Activated CD4-positive, alpha-beta memory T cell treated with anti-CD3 and anti-CD28 coated beads, Interleukin-2, amount 10 ng/mL, durations not matched to agents 7 days and 5 days (primary cell): ENCODE measurements around the gene LY86. TPM values are rescaled to one million over a fixed set of nuclear protein-coding genes. Genes with fewer than 3 reads are reported as not detected.
"Not testable (repeated sequence)": the region's sequence is repeated elsewhere in the genome, so short reads cannot be mapped to it uniquely, and the experiment has no call there.

Experiments
- CTCF ChIA-PET: fragments of 350-600 bp; sonication (Branson Sonifier 250); formaldehyde crosslinking; loops from one replicate; lab custom pipeline; 2021; ENCODE audit warnings: antibody characterized with exemption, inconsistent platforms; lab: Charles Lee
- POLR2A ChIA-PET: fragments of 350-600 bp; sonication (Branson Sonifier 250); formaldehyde crosslinking; loops from one replicate; lab custom pipeline; 2021; ENCODE audit warnings: antibody characterized with exemption; lab: Charles Lee
- DNase-seq: peaks from one replicate; pipeline ENCODE4 v3.0.0-alpha.2; 2020
- H3K27ac Mint-ChIP-seq: one replicate; pipeline ENCODE4 v1.8.0; 2021; ENCODE audit warnings: mild to moderate bottlenecking, mixed read lengths
- H3K27me3 Mint-ChIP-seq: one replicate; pipeline ENCODE4 v1.8.0; 2021; ENCODE audit warnings: mixed read lengths
- H3K36me3 Mint-ChIP-seq: one replicate; pipeline ENCODE4 v1.8.0; 2021; ENCODE audit warnings: low read depth, mixed read lengths
- H3K4me1 Mint-ChIP-seq: one replicate; pipeline ENCODE4 v1.8.0; 2021; ENCODE audit warnings: mixed read lengths
- H3K4me3 Mint-ChIP-seq: one replicate; pipeline ENCODE4 v1.8.0; 2021; ENCODE audit warnings: mild to moderate bottlenecking, mixed read lengths
- H3K9me3 Mint-ChIP-seq: one replicate; pipeline ENCODE4 v1.8.0; 2021; ENCODE audit warnings: mixed read lengths
- total RNA-seq, 2 experiments: library from RNA; stranded (reverse); gene quantifications; one replicate each; pipeline ENCODE4 v1.2.3, GENCODE V29; 2021

LY86 gene
- total RNA-seq, 2 experiments from 2014 or later = 1.7 to 2.2 TPM

GRCh38 chr6:6605873-6606272, 17.4 kb downstream of the LY86 start:
- Mint-ChIP-seq H3K27me3 (peaks cover 4% of the 10 kb centered on the region), H3K9me3 (peaks cover 15% of the 10 kb centered on the region), H3K27ac (no peak overlapping the region), H3K4me1 (peaks cover 26% of the 10 kb centered on the region), H3K4me3 (no peak overlapping the region), H3K36me3 (peaks cover 27% of the 10 kb centered on the region)
- DNase-seq = no peak
- ChIA-PET CTCF (interaction anchor here (3.3 kb wide), 1 partner anchor 48 kb away, joined by 13 read pairs; no protein-coding TSS in a partner anchor), POLR2A (interaction anchor here (1.6 kb wide), 1 partner anchor 8 kb away, joined by 8 read pairs; no protein-coding TSS in a partner anchor)

DNA sequence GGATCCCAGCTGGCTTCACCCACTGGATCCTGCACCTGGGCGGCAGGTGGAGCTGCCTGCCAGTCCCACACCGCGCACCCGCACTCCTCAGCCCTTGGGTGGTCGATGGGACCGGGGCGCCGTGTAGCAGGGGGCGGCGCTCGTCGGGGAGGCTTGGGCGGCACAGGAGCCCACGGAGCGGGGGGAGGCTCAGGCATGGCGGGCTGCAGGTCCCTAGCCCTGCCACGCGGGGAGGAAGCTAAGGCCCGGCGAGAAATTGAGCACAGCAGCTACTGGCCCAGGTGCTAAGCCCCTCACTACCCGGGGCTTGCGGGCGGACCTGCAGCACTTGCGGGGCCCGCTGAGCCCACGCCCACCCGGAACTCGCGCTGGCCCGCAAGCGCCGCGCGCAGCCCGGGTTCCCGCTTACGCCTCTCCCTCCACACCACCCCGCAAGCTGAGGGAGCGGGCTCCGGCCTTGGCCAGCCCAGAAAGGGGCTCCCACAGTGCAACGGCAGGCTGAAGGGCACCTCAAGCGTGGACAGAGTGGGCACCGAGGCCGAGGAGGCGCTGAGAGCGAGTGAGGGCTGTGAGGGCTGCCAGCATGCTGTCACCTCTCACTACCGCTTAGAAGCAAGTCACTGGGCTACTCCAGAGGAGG, 18.0 kb downstream of the LY86 start:
- POLR2A ChIA-PET, H3K27ac Mint-ChIP-seq, H3K4me3 Mint-ChIP-seq, H3K27me3 Mint-ChIP-seq, DNase-seq: not testable (repeated sequence)
- H3K4me1 Mint-ChIP-seq = peaks cover 32% of the 10 kb centered on the region
- peaks cover 15% of the 10 kb centered on the region for H3K9me3 Mint-ChIP-seq
- CTCF ChIA-PET = interaction anchor here (3.3 kb wide), 1 partner anchor 49 kb away, joined by 13 read pairs; no protein-coding TSS in a partner anchor
- H3K36me3 Mint-ChIP-seq = peaks cover 28% of the 10 kb centered on the region

- CTCF ChIA-PET = interaction anchor here (1.1 to 1.8 kb wide), 2 partner anchors 17 to 87 kb away, joined by 4 read pairs; no protein-coding TSS in a partner anchor
- POLR2A ChIA-PET = interaction anchor here (1.0 to 1.8 kb wide), 5 partner anchors 8 to 50 kb away, joined by 3 to 8 read pairs (median 6); no protein-coding TSS in a partner anchor
- H3K4me3 Mint-ChIP-seq = no peak overlapping the region
- H3K9me3 Mint-ChIP-seq = peaks cover 12% of the 10 kb centered on the region
- peaks cover 58% of the 10 kb centered on the region for H3K4me1 Mint-ChIP-seq
- H3K36me3 Mint-ChIP-seq = peaks cover 33% of the 10 kb centered on the region
- H3K27me3 Mint-ChIP-seq = peaks cover 2% of the 10 kb centered on the region
- DNase-seq = no peak
- H3K27ac Mint-ChIP-seq = peak overlapping the region; percentile 85
These were observed 20.9 kb downstream of the LY86 start for GRCh38 chr6:6609450-6609849.

- peak overlapping the region; percentile 85 for H3K27ac Mint-ChIP-seq
- POLR2A ChIA-PET = interaction anchor here (0.8 to 5.0 kb wide), 9 partner anchors 8 to 67 kb away, joined by 3 to 42 read pairs (median 4); no protein-coding TSS in a partner anchor
- H3K9me3 Mint-ChIP-seq = peaks cover 12% of the 10 kb centered on the region
- peaks cover 30% of the 10 kb centered on the region for H3K36me3 Mint-ChIP-seq
- no peak overlapping the region for H3K4me3 Mint-ChIP-seq
- peak; percentile 74 for DNase-seq
- no peaks in the 10 kb centered on the region for H3K27me3 Mint-ChIP-seq
- CTCF ChIA-PET = interaction anchor here (0.9 to 1.9 kb wide), 6 partner anchors 10 to 86 kb away, joined by 3 to 6 read pairs (median 4); no protein-coding TSS in a partner anchor
- peaks cover 63% of the 10 kb centered on the region for H3K4me1 Mint-ChIP-seq
These were observed 21.6 kb downstream of the LY86 start for GRCh38 chr6:6610031-6610591.

- DNase-seq = no peak
- POLR2A ChIA-PET = interaction anchor here (1.2 to 5.0 kb wide), 3 partner anchors 19 to 48 kb away, joined by 4 to 42 read pairs (median 39); no protein-coding TSS in a partner anchor
- Mint-ChIP-seq H3K27me3 (no peaks in the 10 kb centered on the region), H3K4me3 (no peak overlapping the region), H3K36me3 (peaks cover 26% of the 10 kb centered on the region), H3K4me1 (peaks cover 72% of the 10 kb centered on the region), H3K27ac (peak overlapping the region; percentile 63), H3K9me3 (peaks cover 12% of the 10 kb centered on the region)
- CTCF ChIA-PET = interaction anchor here (1.2 to 1.9 kb wide), 2 partner anchors 64 to 65 kb away, joined by 4 to 6 read pairs; no protein-coding TSS in a partner anchor
These were observed 23.0 kb downstream of the LY86 start for GRCh38 chr6:6611486-6611885.

- no peak overlapping the region for H3K4me3 Mint-ChIP-seq
- POLR2A ChIA-PET = interaction anchor here (1.1 to 5.0 kb wide), 5 partner anchors 20 to 43 kb away, joined by 3 to 42 read pairs (median 6); no protein-coding TSS in a partner anchor
- peak; percentile 40 for DNase-seq
These were observed 23.8 kb downstream of the LY86 start for GRCh38 chr6:6612308-6612707.

DNA sequence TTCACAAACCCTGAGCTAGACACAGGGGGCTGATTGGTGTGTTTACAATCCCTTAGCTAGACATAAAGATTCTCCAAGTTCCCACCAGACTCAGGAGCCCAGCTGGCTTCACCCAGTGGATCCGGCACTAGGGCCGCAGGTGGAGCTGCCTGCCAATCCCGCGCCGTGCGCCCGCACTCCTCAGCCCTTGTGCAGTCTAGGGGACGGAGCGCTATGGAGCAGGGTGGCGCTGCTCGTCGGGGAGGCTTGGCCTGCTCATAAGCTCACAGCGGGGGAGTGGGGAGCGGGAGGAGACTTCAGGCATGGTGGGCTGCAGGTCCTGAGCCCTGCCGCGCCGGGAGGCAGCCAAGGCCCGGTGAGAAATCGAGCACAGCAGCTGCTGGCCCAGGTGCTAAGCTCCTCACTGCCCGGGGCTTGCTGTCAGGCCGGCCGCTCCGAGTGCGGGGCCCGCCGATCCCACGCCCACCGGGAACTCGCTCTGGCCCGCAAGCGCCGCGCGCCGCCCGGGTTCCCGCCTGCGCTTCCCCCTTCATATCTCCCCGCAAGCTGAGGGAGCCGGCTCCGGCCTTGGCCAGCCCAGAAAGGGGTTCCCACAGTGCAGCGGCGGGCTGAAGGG, 24.7 kb downstream of the LY86 start:
- peaks cover 73% of the 10 kb centered on the region for H3K4me1 Mint-ChIP-seq
- not testable (repeated sequence) for H3K4me3 Mint-ChIP-seq, H3K9me3 Mint-ChIP-seq, DNase-seq, H3K27me3 Mint-ChIP-seq
- H3K36me3 Mint-ChIP-seq = peaks cover 25% of the 10 kb centered on the region
- ChIA-PET CTCF (interaction anchor here (0.6 to 2.2 kb wide), 8 partner anchors 38 to 501 kb away, joined by 3 to 7 read pairs (median 4); no protein-coding TSS in a partner anchor), POLR2A (interaction anchor here (1.1 to 5.0 kb wide), 9 partner anchors 8 to 495 kb away, joined by 3 to 42 read pairs (median 6); partner anchors contain the start of gene RREB1)
- peak overlapping the region; percentile 95 for H3K27ac Mint-ChIP-seq

More at GRCh38 chr6:6612308-6612707, 23.8 kb downstream of the LY86 start:
- Mint-ChIP-seq H3K9me3 (peaks cover 12% of the 10 kb centered on the region), H3K27me3 (no peaks in the 10 kb centered on the region), H3K36me3 (peaks cover 26% of the 10 kb centered on the region), H3K4me1 (peaks cover 76% of the 10 kb centered on the region), H3K27ac (peak overlapping the region; percentile 63)
- CTCF ChIA-PET = interaction anchor here (0.8 to 2.2 kb wide), 2 partner anchors 42 to 65 kb away, joined by 3 to 7 read pairs; no protein-coding TSS in a partner anchor

GRCh38 chr6:6614096-6614982, 25.8 kb downstream of the LY86 start:
- DNase-seq = peak; percentile 76
- Mint-ChIP-seq H3K4me1 (peaks cover 68% of the 10 kb centered on the region), H3K4me3 (peak overlapping the region; percentile 63), H3K27ac (peak overlapping the region; percentile 95), H3K9me3 (peaks cover 6% of the 10 kb centered on the region), H3K36me3 (peaks cover 21% of the 10 kb centered on the region), H3K27me3 (no peaks in the 10 kb centered on the region)
- POLR2A ChIA-PET = interaction anchor here (0.8 to 5.0 kb wide), 13 partner anchors 9 to 128 kb away, joined by 3 to 42 read pairs (median 4); no protein-coding TSS in a partner anchor
- CTCF ChIA-PET = interaction anchor here (0.5 to 2.2 kb wide), 9 partner anchors 9 to 1055 kb away, joined by 3 to 7 read pairs (median 3); no protein-coding TSS in a partner anchor

DNA sequence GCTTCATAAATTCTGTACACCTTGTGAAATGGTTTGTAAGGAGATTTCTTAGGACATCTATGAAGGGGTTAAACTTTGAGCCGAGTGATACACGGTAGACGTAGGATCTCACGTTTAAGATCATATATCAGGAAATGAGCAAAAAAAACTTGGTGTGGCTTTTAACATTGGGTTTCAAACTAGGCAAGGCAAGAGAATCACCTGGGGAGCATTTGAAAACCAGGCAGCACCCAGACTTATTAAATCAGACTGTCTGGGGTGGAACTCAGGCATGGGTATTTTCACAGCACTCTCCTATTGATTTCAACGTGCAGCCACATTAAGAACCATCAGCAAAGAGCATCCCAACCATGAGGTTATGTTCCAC, 26.4 kb downstream of the LY86 start:
- Mint-ChIP-seq H3K27me3 (no peaks in the 10 kb centered on the region), H3K4me3 (peak overlapping the region; percentile 63), H3K36me3 (peaks cover 19% of the 10 kb centered on the region), H3K9me3 (peaks cover 6% of the 10 kb centered on the region), H3K27ac (peak overlapping the region; percentile 95), H3K4me1 (peaks cover 66% of the 10 kb centered on the region)
- DNase-seq = no peak
- POLR2A ChIA-PET = interaction anchor here (0.8 to 5.0 kb wide), 9 partner anchors 10 to 61 kb away, joined by 3 to 42 read pairs (median 8); no protein-coding TSS in a partner anchor
- CTCF ChIA-PET = interaction anchor here (0.5 to 1.7 kb wide), 2 partner anchors 57 to 1055 kb away, joined by 3 to 5 read pairs; no protein-coding TSS in a partner anchor

GRCh38 chr6:6616656-6617055, 28.1 kb downstream of the LY86 start:
- Mint-ChIP-seq H3K4me1 (peaks cover 54% of the 10 kb centered on the region), H3K27ac (peak overlapping the region; percentile 33), H3K27me3 (no peaks in the 10 kb centered on the region), H3K9me3 (peaks cover 6% of the 10 kb centered on the region), H3K36me3 (peaks cover 16% of the 10 kb centered on the region), H3K4me3 (no peak overlapping the region)
- ChIA-PET CTCF (no interaction called here), POLR2A (no interaction called here)
- DNase-seq = no peak

- Mint-ChIP-seq H3K4me3 (no peak overlapping the region), H3K36me3 (no peaks in the 10 kb centered on the region), H3K4me1 (peaks cover 32% of the 10 kb centered on the region), H3K9me3 (no peaks in the 10 kb centered on the region), H3K27me3 (peaks cover 9% of the 10 kb centered on the region), H3K27ac (no peak overlapping the region)
- CTCF ChIA-PET = no interaction called here
- DNase-seq = no peak
- POLR2A ChIA-PET = no interaction called here
These were observed 30.7 kb downstream of the LY86 start for GRCh38 chr6:6619021-6619794.
